ENCODE measurements around the gene FEM1A. TPM values are rescaled to one million over a fixed set of nuclear protein-coding genes. Genes with fewer than 3 reads are reported as not detected.

The FEM1A gene
- total RNA-seq, 5 donors from 2014 or later (not counting 1 experiment from before 2014, with no cell fraction given): 9.7 to 17.7 (median 16.1) TPM

GRCh38 chr19:4748185-4748584 lies 43.3 kb upstream of the FEM1A start:
- WGBS (ENCODE audit: insufficient coverage): 49% methylated on average over 4 of the region's 11 CpGs
- Histone ChIP-seq H3K36me3 (ENCODE audit: control insufficient read depth in 2 of 2, extremely low read depth in 1 of 2, insufficient read depth in 1 of 2, low read length in 1 of 2) (no peaks in the 10 kb centered on the region), H3K4me1 (ENCODE audit: control insufficient read depth in 1 of 2, extremely low read depth in 1 of 2, insufficient read depth in 2 of 2, low read length in 2 of 2) (no peaks in the 10 kb centered on the region), H3K4me3 (ENCODE audit: control insufficient read depth in 1 of 2, extremely low read depth in 1 of 2, low read length in 1 of 2) (no peak overlapping the region), H3K9me3 (no peaks in the 10 kb centered on the region), H3K27me3 (replicated peaks in 1 of 2; ENCODE audit: control insufficient read depth in 2 of 2, extremely low read depth in 1 of 2, insufficient read depth in 2 of 2, low read length in 1 of 2) (peaks cover 2 to 40% of the 10 kb centered on the region in 2 experiments), H3K27ac (ENCODE audit: low read length) (no peak overlapping the region)
- no peaks in the 10 kb centered on the region for H3K9me3 Mint-ChIP-seq
- H3K27ac Mint-ChIP-seq: no peak overlapping the region
- H3K4me3 Mint-ChIP-seq: no peak overlapping the region
- peaks cover 23 to 38% of the 10 kb centered on the region in 2 donors for H3K27me3 Mint-ChIP-seq
- ATAC-seq (replicated peaks in 1 of 4) (no peak), DNase-seq (no peak)
- H3K4me1 Mint-ChIP-seq: peaks cover 0 to 4% (median 0%) of the 10 kb centered on the region in 3 donors
- H3K36me3 Mint-ChIP-seq: no peaks in the 10 kb centered on the region
- CTCF ChIA-PET: interaction anchor here in 1 of 2 donors (0.6 kb wide), 1 partner anchor 46 kb away, joined by 3 read pairs; no protein-coding TSS in a partner anchor
- POLR2A ChIA-PET: no interaction called here

DNA sequence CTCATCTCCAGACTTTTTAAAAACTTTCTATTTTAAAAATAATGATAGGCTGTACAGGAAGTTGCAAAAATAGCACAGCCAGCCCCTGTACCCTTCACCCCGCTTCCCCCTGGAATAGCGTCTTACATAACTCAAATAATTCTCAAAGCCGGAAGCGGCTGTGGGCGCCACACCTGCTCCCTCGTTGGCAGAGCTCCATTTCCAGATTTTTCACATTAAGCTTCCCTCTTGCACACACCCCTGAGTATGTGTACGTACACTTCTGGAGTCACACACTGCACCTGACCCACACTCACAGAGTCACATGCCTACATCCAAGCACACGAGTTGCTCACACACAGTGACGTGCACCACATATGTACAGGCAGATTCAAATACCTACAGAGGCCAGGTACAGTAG lies 42.9 kb upstream of the FEM1A start:
- Mint-ChIP-seq H3K4me3 (no peak overlapping the region), H3K27me3 (peaks cover 20 to 35% of the 10 kb centered on the region in 2 donors), H3K36me3 (no peaks in the 10 kb centered on the region), H3K9me3 (no peaks in the 10 kb centered on the region), H3K4me1 (no peaks in the 10 kb centered on the region), H3K27ac (no peak overlapping the region)
- no peak overlapping the region for H3K27ac ChIP-seq (ENCODE audit: low read length)
- H3K4me1 ChIP-seq (ENCODE audit: control insufficient read depth in 1 of 2, extremely low read depth in 1 of 2, insufficient read depth in 2 of 2, low read length in 2 of 2): no peaks in the 10 kb centered on the region
- CTCF ChIA-PET: no interaction called here
- no peak for ATAC-seq (replicated peaks in 1 of 4)
- H3K27me3 ChIP-seq (replicated peaks in 1 of 2; ENCODE audit: control insufficient read depth in 2 of 2, extremely low read depth in 1 of 2, insufficient read depth in 2 of 2, low read length in 1 of 2): peaks cover 2 to 36% of the 10 kb centered on the region in 2 experiments
- no peaks in the 10 kb centered on the region for H3K9me3 ChIP-seq
- no peak for DNase-seq
- H3K36me3 ChIP-seq (ENCODE audit: control insufficient read depth in 2 of 2, extremely low read depth in 1 of 2, insufficient read depth in 1 of 2, low read length in 1 of 2): no peaks in the 10 kb centered on the region
- H3K4me3 ChIP-seq (ENCODE audit: control insufficient read depth in 1 of 2, extremely low read depth in 1 of 2, low read length in 1 of 2): no peak overlapping the region
- POLR2A ChIA-PET: no interaction called here
- 47% methylated on average over 6 of the region's 9 CpGs for WGBS (ENCODE audit: insufficient coverage)

DNA sequence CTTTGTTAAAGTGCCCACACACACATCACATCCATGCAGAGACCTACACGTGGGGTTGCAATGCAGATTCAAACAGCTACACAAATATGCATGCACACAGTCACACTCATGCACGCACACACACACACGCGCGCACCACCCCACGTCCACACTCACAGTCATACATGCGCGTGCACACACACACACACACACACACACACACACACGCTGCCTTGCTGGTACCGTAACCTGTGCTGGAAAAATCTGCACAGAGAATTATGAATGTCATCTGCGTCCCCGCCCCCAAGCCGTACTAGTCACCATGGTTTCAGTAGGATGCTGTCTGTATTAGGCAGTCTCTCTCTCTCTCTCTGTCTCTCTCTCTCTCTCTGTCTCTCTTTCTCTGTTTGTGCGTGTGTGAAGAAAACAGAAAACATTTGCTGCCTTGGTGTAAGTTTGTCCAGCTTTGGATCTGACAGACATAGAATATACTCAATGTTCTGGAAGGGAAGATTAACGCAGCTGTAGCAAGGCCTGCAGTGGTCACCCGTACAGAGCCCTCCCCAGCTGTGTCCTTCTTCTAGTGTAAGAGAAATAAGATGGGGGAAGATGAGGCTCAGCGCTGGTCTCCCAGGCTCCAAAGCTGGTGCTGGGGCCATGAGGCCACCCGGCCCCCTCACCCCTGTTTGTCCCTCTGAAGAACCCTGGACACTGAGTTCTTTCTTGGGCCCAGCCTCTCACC lies 41.5 kb upstream of the FEM1A start:
- no peaks in the 10 kb centered on the region for H3K36me3 Mint-ChIP-seq
- H3K4me3 Mint-ChIP-seq: no peak overlapping the region
- Histone ChIP-seq H3K36me3 (ENCODE audit: control insufficient read depth in 2 of 2, extremely low read depth in 1 of 2, insufficient read depth in 1 of 2, low read length in 1 of 2) (no peaks in the 10 kb centered on the region), H3K27me3 (replicated peaks in 1 of 2; ENCODE audit: control insufficient read depth in 2 of 2, extremely low read depth in 1 of 2, insufficient read depth in 2 of 2, low read length in 1 of 2) (peaks cover 2 to 43% of the 10 kb centered on the region in 2 experiments), H3K27ac (ENCODE audit: low read length) (no peak overlapping the region), H3K9me3 (no peaks in the 10 kb centered on the region), H3K4me3 (ENCODE audit: control insufficient read depth in 1 of 2, extremely low read depth in 1 of 2, low read length in 1 of 2) (no peak overlapping the region), H3K4me1 (ENCODE audit: control insufficient read depth in 1 of 2, extremely low read depth in 1 of 2, insufficient read depth in 2 of 2, low read length in 2 of 2) (no peaks in the 10 kb centered on the region)
- WGBS (ENCODE audit: insufficient coverage): 78% methylated on average over 8 of the region's 18 CpGs
- DNase-seq: no peak
- no peaks in the 10 kb centered on the region for H3K9me3 Mint-ChIP-seq
- no peak for ATAC-seq (replicated peaks in 1 of 4)
- H3K4me1 Mint-ChIP-seq: no peaks in the 10 kb centered on the region
- ChIA-PET POLR2A (no interaction called here), CTCF (interaction anchor here (0.6 to 0.7 kb wide), 3 partner anchors 38 to 1221 kb away, joined by 6 to 7 read pairs (median 6); no protein-coding TSS in a partner anchor)
- H3K27ac Mint-ChIP-seq: no peak overlapping the region
- peaks cover 22 to 41% of the 10 kb centered on the region in 2 donors for H3K27me3 Mint-ChIP-seq

GRCh38 chr19:4754248-4754647 lies 37.3 kb upstream of the FEM1A start:
- no peaks in the 10 kb centered on the region for H3K36me3 Mint-ChIP-seq
- POLR2A ChIA-PET: no interaction called here
- WGBS (ENCODE audit: insufficient coverage): 9% methylated on average over 1 of the region's 6 CpGs
- CTCF ChIA-PET: no interaction called here
- H3K9me3 Mint-ChIP-seq: peaks cover 0 to 3% (median 0%) of the 10 kb centered on the region in 3 donors
- ATAC-seq (replicated peaks in 1 of 4) (no peak), DNase-seq (no peak)
- no peaks in the 10 kb centered on the region for H3K9me3 ChIP-seq
- peaks cover 17 to 32% of the 10 kb centered on the region in 2 donors for H3K27me3 Mint-ChIP-seq
- no peak overlapping the region for H3K4me3 Mint-ChIP-seq
- H3K36me3 ChIP-seq (ENCODE audit: control insufficient read depth in 2 of 2, extremely low read depth in 1 of 2, insufficient read depth in 1 of 2, low read length in 1 of 2): no peaks in the 10 kb centered on the region
- H3K4me3 ChIP-seq (ENCODE audit: control insufficient read depth in 1 of 2, extremely low read depth in 1 of 2, low read length in 1 of 2): no peak overlapping the region
- no peak overlapping the region for H3K27ac Mint-ChIP-seq
- peaks cover 0 to under 1% of the 10 kb centered on the region in 2 experiments for H3K4me1 ChIP-seq (ENCODE audit: control insufficient read depth in 1 of 2, extremely low read depth in 1 of 2, insufficient read depth in 2 of 2, low read length in 2 of 2)
- peaks cover 0 to 4% (median under 1%) of the 10 kb centered on the region in 3 donors for H3K4me1 Mint-ChIP-seq
- peaks cover 0 to 45% of the 10 kb centered on the region in 2 experiments for H3K27me3 ChIP-seq (replicated peaks in 1 of 2; ENCODE audit: control insufficient read depth in 2 of 2, extremely low read depth in 1 of 2, insufficient read depth in 2 of 2, low read length in 1 of 2)
- H3K27ac ChIP-seq (ENCODE audit: low read length): no peak overlapping the region

- Histone ChIP-seq H3K36me3 (ENCODE audit: control insufficient read depth in 2 of 2, extremely low read depth in 1 of 2, insufficient read depth in 1 of 2, low read length in 1 of 2) (no peaks in the 10 kb centered on the region), H3K4me1 (ENCODE audit: control insufficient read depth in 1 of 2, extremely low read depth in 1 of 2, insufficient read depth in 2 of 2, low read length in 2 of 2) (peaks cover 0 to 12% of the 10 kb centered on the region in 2 experiments), H3K27me3 (replicated peaks in 1 of 2; ENCODE audit: control insufficient read depth in 2 of 2, extremely low read depth in 1 of 2, insufficient read depth in 2 of 2, low read length in 1 of 2) (peaks cover 0 to 50% of the 10 kb centered on the region in 2 experiments), H3K4me3 (ENCODE audit: control insufficient read depth in 1 of 2, extremely low read depth in 1 of 2, low read length in 1 of 2) (no peak overlapping the region), H3K9me3 (no peaks in the 10 kb centered on the region), H3K27ac (ENCODE audit: low read length) (no peak overlapping the region)
- POLR2A ChIA-PET: interaction anchor here in 1 of 2 donors (0.6 kb wide), 1 partner anchor 1016 kb away, joined by 3 read pairs; no protein-coding TSS in a partner anchor
- H3K4me1 Mint-ChIP-seq: peaks cover 0 to 10% (median 9%) of the 10 kb centered on the region in 3 donors
- no peak overlapping the region for H3K27ac Mint-ChIP-seq
- H3K36me3 Mint-ChIP-seq: no peaks in the 10 kb centered on the region
- ATAC-seq (replicated peaks in 1 of 4) (no peak), DNase-seq (no peak)
- 100% methylated on average over 1 of the region's 7 CpGs for WGBS (ENCODE audit: insufficient coverage)
- CTCF ChIA-PET: no interaction called here
- H3K27me3 Mint-ChIP-seq: peaks cover 13 to 29% of the 10 kb centered on the region in 2 donors
- no peak overlapping the region for H3K4me3 Mint-ChIP-seq
- H3K9me3 Mint-ChIP-seq: peaks cover 0 to 3% (median 0%) of the 10 kb centered on the region in 3 donors
Observed at GRCh38 chr19:4755459-4755858, 36.1 kb upstream of the FEM1A start.

DNA sequence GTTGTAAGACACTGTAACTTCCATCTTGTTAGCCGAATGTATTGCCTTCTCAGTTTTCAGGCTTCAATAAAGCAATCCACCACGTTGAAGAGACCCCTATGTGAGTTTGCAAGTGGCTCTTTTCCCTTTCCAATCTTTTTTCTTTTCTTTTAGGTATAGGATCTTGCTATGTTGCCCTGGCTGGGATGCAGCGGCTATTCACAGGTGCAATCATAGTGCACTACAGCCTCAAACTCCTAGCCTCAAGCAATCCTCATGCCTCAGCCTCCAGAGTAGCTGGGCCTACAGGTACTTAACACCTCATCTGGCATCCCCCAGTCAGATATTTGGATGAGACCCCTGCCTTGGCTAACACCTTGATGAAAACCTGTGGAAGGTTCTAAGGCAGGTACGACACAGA lies 33.5 kb upstream of the FEM1A start:
- DNase-seq: no peak
- Histone ChIP-seq H3K36me3 (ENCODE audit: control insufficient read depth in 2 of 2, extremely low read depth in 1 of 2, insufficient read depth in 1 of 2, low read length in 1 of 2) (no peaks in the 10 kb centered on the region), H3K4me3 (ENCODE audit: control insufficient read depth in 1 of 2, extremely low read depth in 1 of 2, low read length in 1 of 2) (no peak overlapping the region), H3K9me3 (no peaks in the 10 kb centered on the region), H3K27me3 (replicated peaks in 1 of 2; ENCODE audit: control insufficient read depth in 2 of 2, extremely low read depth in 1 of 2, insufficient read depth in 2 of 2, low read length in 1 of 2) (peaks cover 0 to 65% of the 10 kb centered on the region in 2 experiments), H3K4me1 (ENCODE audit: control insufficient read depth in 1 of 2, extremely low read depth in 1 of 2, insufficient read depth in 2 of 2, low read length in 2 of 2) (peaks cover 0 to 12% of the 10 kb centered on the region in 2 experiments), H3K27ac (ENCODE audit: low read length) (no peak overlapping the region)
- H3K36me3 Mint-ChIP-seq: no peaks in the 10 kb centered on the region
- 100% methylated on average over 2 of the region's 4 CpGs for WGBS (ENCODE audit: insufficient coverage)
- no peak overlapping the region for H3K27ac Mint-ChIP-seq
- H3K9me3 Mint-ChIP-seq: peaks cover 0 to 3% (median 0%) of the 10 kb centered on the region in 3 donors
- CTCF ChIA-PET: no interaction called here
- POLR2A ChIA-PET: no interaction called here
- peaks cover 34 to 47% of the 10 kb centered on the region in 2 donors for H3K27me3 Mint-ChIP-seq
- H3K4me3 Mint-ChIP-seq: no peak overlapping the region
- no peak for ATAC-seq (replicated peaks in 1 of 4)
- H3K4me1 Mint-ChIP-seq: peaks cover 0 to 11% (median 9%) of the 10 kb centered on the region in 3 donors

All from T-cell (primary cell).